Endothelial cell (in vitro differentiated cells): ENCODE results near the gene HDAC8. TPM values are rescaled to one million over a fixed set of nuclear protein-coding genes. Genes with fewer than 3 reads are reported as not detected.

Source experiments
- DNase-seq: peaks from one replicate; pipeline ENCODE4 v3.0.0; 2021; ENCODE audit warnings: low spot score
- H3K27ac Mint-ChIP-seq: one replicate; pipeline ENCODE4 v1.8.0; 2021; ENCODE audit warnings: mixed read lengths, inconsistent platforms; ENCODE audit not compliant: unreplicated experiment
- H3K27me3 Mint-ChIP-seq: one replicate; pipeline ENCODE4 v1.8.0; 2021; ENCODE audit warnings: mild to moderate bottlenecking, moderate library complexity, mixed read lengths, inconsistent platforms; ENCODE audit not compliant: unreplicated experiment
- H3K36me3 Mint-ChIP-seq: one replicate; pipeline ENCODE4 v1.8.0; 2021; ENCODE audit warnings: mild to moderate bottlenecking, low read depth, mixed read lengths, inconsistent platforms; ENCODE audit not compliant: unreplicated experiment
- H3K4me1 Mint-ChIP-seq: one replicate; pipeline ENCODE4 v1.8.0; 2021; ENCODE audit warnings: mild to moderate bottlenecking, mixed read lengths, inconsistent platforms; ENCODE audit not compliant: unreplicated experiment
- H3K4me3 Mint-ChIP-seq: one replicate; pipeline ENCODE4 v1.8.0; 2021; ENCODE audit warnings: mild to moderate bottlenecking, mixed read lengths, inconsistent platforms; ENCODE audit not compliant: unreplicated experiment
- H3K9me3 Mint-ChIP-seq: one replicate; pipeline ENCODE4 v1.8.0; 2021; ENCODE audit warnings: mixed read lengths, inconsistent platforms; ENCODE audit not compliant: unreplicated experiment
- CTCF ChIP-seq: fragments of 200-600 bp; sonication (generic); IDR thresholded peaks from one replicate; pipeline ENCODE4 v1.5.0; 2021; ENCODE audit warnings: antibody characterized with exemption; ENCODE audit not compliant: unreplicated experiment
- total RNA-seq: library from RNA; stranded (reverse); fragmentation: NEBNext Ultra II Directional; extraction: Animal tissue kit (Norgen Biotek cat#: 25700); gene quantifications from one replicate; pipeline ENCODE4 v1.2.1, GENCODE V29; 2021; ENCODE audit not compliant: unreplicated experiment

Gene HDAC8
- total RNA-seq, 1 donor from 2014 or later: 29.4 TPM

- no peak for DNase-seq
- Mint-ChIP-seq H3K4me3 (no peak overlapping the region), H3K4me1 (peaks cover 5% of the 10 kb centered on the region), H3K27me3 (no peaks in the 10 kb centered on the region), H3K9me3 (no peaks in the 10 kb centered on the region), H3K36me3 (no peaks in the 10 kb centered on the region), H3K27ac (no peak overlapping the region)
- TF ChIP-seq CTCF: no peak
Measured at GRCh38 chrX:72393836-72394517, 178.7 kb downstream of the HDAC8 start.

- Mint-ChIP-seq H3K27ac (no peak overlapping the region), H3K4me1 (peaks cover 5% of the 10 kb centered on the region), H3K27me3 (peaks cover 2% of the 10 kb centered on the region), H3K36me3 (no peaks in the 10 kb centered on the region), H3K9me3 (no peaks in the 10 kb centered on the region), H3K4me3 (no peak overlapping the region)
- DNase-seq: no peak
- no peak for TF ChIP-seq CTCF
Measured at GRCh38 chrX:72392816-72393800, 179.5 kb downstream of the HDAC8 start.

GRCh38 chrX:72392042-72392441, 180.6 kb downstream of the HDAC8 start:
- Mint-ChIP-seq H3K4me3 (no peak overlapping the region), H3K27me3 (peaks cover 4% of the 10 kb centered on the region), H3K36me3 (no peaks in the 10 kb centered on the region), H3K4me1 (peaks cover 10% of the 10 kb centered on the region), H3K27ac (no peak overlapping the region), H3K9me3 (no peaks in the 10 kb centered on the region)
- no peak for TF ChIP-seq CTCF
- DNase-seq: no peak

GRCh38 chrX:72387247-72387646, 185.4 kb downstream of the HDAC8 start:
- Mint-ChIP-seq H3K27me3 (peaks cover 4% of the 10 kb centered on the region), H3K36me3 (no peaks in the 10 kb centered on the region), H3K4me3 (no peak overlapping the region), H3K27ac (no peak overlapping the region), H3K4me1 (peaks cover 5% of the 10 kb centered on the region), H3K9me3 (no peaks in the 10 kb centered on the region)
- no peak for TF ChIP-seq CTCF
- DNase-seq: no peak

- H3K4me3 Mint-ChIP-seq: no peak overlapping the region
- H3K36me3 Mint-ChIP-seq: no peaks in the 10 kb centered on the region
- H3K27ac Mint-ChIP-seq: no peak overlapping the region
- no peak for TF ChIP-seq CTCF
- H3K9me3 Mint-ChIP-seq: no peaks in the 10 kb centered on the region
- H3K4me1 Mint-ChIP-seq: peaks cover under 1% of the 10 kb centered on the region
- H3K27me3 Mint-ChIP-seq: no peaks in the 10 kb centered on the region
- DNase-seq: no peak
Measured at GRCh38 chrX:72382202-72382595, 190.4 kb downstream of the HDAC8 start.
